Stimulated activated CD4-positive, alpha-beta T cell treated with anti-CD3 and anti-CD28 coated beads, Interleukin-1b, Interleukin-23, amount 100 ng/mL, for 24 hours (primary cell): ENCODE data around the gene SOS1.

ENCODE experiments used
- DNase-seq, 4 experiments: peaks; one replicate each; pipeline ENCODE4 v3.0.0-alpha.2; 2020; ENCODE audit warnings: low read depth in 4 of 4, low spot score in 1 of 4

SOS1 gene

DNA sequence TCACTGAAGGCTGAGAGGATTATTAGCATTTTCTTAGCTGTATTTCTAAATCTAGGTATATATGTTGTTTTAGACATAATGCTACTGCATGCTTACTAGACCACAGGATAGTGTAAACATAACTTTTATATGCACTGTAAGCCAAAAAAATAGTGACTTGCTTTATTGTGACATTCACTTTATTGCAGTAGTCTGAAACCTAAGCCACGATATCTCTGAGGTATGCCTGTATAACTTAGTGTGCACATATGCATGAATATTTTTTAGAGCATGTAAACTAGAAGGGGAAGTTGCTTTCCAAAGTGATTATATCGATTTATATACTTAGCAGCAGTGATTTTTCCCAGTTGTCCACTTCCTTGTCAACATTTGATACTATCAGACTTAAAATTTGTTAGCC lies 81.8 kb downstream of the SOS1 start:
- DNase-seq: no peak

DNA sequence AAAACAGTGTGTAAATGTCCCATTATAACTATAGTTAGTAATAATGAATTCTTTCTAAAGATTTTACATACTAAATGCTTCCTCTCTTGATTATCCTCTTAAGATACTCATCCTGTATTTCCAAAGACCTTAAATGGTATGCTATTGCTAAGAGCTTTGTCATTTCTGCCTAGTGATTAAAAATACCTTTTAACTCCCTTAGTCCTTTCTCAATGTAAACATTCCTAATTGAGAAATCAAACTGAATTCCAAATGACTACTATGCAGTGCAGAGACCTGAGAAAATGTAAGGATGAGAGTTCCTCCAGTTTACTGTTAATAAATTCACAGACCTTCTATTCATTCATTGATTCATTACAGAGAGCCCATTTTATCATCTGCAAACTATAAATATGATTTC lies 86.9 kb downstream of the SOS1 start:
- DNase-seq: no peak

DNA sequence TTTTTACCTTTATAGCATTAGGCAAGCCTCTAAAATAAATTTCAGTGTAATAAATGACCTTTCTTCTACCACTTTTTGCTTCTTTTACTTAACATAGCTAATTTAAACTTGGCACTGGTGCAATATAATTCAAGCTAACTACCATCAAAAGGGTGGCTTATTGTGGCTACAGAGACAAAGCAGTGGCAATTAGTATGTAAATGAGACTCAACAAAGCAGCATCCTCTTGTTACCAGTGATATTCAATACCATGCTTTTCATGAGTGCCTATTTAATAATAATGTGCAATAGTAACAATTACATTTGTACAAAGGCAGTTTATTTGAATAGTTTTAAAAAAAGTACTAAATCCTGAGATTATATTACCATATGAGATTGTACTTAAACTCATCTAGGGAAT lies 93.4 kb downstream of the SOS1 start:
- DNase-seq: no peak

DNA sequence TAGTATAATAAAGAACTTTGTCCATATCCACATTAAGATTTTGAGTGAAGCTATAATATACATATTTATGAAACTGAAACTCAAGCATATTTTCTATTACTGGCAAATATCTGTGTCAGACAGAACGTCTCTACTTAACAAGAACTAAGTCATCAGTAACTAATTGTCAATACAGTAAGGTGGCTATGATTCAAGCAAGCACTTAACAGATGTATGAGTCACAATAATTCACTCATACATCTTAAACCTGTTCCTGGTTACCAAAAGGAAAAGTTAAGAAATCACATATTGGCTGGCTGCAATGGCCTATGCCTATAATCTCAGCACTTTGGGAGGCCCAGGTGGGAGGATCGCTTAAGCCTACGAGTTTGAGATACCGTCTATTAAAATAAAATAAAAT lies 96.0 kb downstream of the SOS1 start:
- DNase-seq: no peak

DNA sequence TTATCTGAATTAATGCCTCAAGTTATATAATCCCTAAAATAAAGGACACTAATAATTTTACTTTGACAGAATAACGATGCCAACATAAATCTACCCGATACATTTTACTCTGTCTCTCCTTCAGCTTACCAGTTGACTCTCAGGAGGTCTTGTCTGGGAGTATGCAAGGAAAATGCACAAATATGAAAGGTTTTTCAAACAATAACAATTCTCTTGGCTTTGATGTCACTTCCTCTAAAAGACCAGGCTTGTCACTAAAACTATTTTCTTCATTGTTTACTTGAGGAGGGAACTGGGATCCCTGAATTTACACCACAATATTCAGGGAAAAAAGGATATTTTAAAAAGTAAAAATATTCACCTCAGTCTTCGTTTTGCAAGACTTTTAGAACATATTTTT lies 97.2 kb downstream of the SOS1 start:
- DNase-seq: no peak

DNA sequence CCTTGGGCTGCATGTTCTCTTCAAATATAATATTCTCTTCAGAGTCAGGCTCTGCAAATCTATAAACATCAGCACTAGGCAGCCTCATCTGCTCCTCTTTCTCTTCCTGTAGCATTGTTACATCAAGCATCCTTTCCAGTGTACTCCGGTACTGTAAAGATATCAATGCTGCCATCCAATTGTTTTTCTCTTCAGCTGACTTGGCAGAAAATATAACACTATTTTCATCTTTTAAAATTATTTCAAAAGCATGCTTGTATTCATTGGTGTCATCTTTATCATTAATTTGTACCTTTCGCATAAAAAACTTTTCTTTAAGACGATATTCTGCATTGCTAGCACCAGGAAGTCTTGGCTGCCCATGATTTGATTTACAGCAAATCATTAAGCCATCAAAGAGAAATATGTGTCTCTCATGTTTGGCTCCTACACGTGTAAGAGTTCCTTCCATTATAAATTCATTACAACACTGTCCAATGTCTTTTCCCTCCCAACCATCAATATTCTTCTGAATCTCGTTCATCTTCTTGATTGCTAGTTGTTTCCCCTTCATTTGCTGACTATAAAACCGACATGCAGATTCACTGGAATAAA lies 98.1 kb downstream of the SOS1 start:
- DNase-seq: no peak

DNA sequence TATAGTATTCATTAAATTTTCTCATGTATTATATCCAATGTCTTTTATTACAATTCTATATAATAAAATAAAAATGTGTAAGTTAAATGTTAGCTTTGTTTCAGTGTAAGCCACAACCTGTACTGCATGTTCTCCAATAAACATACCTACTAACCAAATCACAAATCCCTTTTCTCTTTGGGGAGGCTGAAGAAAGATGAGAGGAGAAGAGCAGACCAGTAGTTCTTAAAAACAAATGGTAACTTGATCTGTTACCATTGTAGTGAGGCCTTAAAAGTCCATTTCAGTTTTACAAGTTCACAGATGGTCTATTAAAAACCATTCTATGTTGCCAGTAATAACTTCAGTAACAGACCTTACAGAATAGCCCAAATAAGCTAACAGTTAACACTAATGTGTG lies 100.5 kb downstream of the SOS1 start:
- DNase-seq: no peak

DNA sequence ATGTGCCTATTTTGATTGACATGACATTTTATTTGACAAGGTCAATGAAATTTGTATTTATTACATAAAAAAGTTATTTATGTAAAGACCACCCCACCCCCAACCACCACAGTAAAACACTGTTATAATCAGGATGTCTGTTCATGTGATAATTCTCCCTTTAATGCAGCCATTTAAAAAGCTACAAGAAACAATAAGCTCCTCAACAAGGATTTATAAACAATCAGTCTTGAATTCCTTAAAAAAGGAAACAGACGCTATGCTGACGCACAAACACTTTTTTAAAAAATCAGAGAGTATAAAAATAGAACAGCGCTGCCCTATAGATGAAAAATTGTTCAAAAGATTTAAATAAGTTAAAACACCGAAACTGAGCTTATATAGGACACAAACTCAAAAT lies 102.2 kb downstream of the SOS1 start:
- DNase-seq: no peak

DNA sequence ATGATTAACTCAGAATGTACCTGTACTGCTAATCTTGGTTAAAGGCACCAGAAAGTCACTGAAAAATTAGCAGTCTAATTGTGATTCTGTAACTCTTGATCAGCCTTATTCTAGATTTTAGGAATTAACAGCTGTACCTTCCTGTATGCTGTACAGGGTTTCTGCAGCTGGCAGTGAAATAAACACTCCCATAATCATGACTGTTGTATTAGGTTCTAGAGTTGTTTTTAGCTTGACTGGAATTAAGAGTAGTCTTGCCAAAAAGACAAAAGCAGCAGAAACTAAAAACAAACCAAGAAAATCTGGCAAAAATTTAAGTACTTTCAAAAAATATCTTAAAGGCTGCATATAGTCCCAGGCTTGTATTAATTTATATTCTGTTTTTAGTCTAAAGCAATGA lies 103.5 kb downstream of the SOS1 start:
- no peak for DNase-seq

DNA sequence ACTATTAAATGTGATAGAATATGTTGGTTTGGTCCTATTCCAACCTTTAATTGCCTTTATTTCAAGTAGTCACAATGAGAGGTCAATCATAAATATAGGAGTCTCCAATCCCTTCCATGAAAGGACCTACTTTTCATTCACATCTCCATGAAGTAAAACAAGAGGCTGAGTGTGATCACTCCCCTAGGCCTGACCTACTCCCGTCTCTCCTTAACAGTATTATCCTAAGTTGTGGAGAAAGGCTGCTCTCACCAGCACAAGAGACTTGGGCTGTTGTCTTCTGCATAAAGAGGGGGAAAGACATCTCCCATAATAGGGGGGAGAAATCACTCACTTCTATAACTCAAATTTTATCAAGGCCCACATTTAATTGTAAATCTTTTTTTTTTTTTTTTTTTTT lies 105.4 kb downstream of the SOS1 start:
- DNase-seq: no peak

DNA sequence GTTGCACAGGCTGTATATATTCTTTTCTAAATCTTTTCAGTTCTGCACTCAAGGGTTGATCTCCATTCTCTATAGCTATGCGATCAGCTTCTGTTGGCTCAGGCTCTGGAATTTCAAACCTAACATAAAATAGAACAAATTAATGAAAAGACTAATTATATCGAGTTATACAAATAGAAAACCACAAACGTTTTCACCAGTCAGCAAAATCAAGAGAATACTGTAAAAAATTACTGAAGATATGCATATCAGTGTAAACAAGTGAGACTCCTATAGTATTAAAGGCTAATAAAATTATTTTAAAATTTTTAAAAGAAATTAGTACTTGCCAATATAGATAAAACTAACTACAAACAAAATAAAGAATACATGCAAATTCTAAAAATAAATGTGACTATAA lies 107.0 kb downstream of the SOS1 start:
- no peak for DNase-seq

DNA sequence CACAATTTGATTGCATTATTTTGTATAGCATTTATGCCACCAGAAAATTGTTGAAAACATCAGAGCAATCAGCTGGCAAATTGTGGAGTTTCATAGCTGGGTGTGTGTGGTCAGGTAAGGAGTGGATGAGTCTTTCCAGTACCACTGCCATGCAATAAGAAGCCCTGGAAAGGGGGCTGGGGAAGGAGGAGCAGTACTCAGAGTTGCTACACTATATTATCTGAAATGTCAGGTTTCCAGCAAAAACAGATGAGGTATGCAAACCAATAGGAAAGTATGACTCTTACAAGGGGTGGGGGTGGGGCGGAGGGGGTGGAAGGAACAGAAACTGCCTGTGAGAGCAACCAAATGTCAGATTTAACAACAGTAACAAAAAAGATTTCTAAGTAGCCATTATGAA lies 112.2 kb downstream of the SOS1 start:
- no peak for DNase-seq

DNA sequence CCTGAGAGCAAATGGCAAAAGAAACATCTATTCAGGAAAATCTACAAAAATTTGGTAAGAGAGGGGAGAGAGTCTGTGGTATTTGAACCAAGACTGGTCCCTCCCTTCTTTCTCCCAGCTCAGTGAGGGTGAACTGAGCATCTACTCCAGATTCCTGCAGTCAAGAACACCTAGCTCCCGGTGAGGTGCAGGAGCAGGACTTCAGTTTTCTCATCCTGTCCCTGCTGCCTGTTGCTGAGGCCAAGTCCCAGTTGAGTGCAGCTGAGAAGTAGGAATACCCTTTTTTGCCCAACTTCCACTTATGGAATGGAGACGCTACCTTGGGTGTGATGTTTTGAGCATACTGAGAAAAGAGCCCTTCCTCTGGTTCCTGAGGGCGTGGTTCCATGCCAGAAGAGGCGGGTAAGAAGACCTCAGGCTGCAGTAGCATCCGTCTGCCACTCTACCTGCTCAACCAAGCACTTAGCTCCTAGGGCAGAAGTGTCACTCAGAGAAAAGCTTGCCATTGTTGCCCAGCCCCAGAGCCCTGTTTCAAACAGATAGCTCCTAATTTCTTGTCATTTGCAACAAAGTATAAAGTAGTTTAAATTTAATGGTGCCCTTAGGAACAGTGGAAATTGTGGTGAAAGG lies 112.9 kb downstream of the SOS1 start:
- no peak for DNase-seq

DNA sequence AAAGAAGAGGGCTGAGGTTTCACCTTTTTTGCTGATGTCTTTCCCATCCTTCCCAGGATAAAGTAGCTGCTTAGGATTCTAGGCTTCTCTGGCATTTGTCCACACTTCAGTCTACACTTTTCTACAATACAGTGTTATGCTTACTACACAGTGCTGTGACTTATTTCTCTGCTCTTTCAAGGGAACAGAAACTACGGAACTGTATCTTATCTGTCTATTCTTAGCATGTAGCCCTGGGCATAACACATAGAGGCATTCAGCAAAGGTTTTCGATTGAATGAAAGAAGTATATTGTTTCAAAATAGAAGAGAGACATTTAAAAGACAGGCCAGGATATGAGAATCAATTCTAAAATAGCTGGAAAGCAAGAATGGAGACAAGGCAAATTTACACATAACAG lies 120.3 kb downstream of the SOS1 start:
- no peak for DNase-seq

DNA sequence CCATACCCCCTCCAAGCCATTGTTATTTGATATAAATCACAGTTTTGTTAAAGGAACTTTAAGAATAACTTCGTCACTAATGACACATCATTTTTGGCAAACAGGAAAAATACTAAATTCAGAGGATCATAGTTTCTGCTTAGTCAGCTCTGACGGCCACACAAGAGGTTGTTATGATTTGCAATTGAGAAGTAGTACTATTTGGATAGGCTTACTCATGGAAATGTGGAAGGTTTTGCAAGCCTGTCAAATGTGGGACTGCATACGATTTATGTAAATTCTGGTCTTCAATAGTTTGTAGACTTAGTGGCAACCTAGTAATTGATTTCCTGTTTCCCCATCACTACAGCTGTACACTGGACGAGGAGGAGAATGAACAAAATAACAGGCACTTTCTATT lies 123.1 kb downstream of the SOS1 start:
- DNase-seq: no peak

DNA sequence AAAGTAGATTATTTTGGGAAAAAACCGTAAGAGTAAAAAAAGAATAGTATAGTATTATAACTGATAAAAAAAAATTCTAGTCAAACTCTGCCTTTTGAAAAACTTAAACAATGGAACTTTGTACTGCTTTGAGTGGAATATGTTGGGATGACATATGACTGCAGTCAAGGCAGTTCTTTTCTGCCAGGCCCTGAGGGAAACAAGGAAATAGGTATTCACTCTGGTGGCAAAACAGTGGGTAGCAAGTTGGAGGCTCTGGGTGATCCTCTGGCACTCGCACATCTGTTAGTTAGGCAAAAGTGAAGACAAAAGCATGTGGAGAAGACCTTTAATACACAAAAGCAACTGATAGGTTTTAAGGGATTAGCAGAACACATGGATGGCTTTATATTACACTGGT lies 129.0 kb downstream of the SOS1 start:
- DNase-seq: no peak

DNA sequence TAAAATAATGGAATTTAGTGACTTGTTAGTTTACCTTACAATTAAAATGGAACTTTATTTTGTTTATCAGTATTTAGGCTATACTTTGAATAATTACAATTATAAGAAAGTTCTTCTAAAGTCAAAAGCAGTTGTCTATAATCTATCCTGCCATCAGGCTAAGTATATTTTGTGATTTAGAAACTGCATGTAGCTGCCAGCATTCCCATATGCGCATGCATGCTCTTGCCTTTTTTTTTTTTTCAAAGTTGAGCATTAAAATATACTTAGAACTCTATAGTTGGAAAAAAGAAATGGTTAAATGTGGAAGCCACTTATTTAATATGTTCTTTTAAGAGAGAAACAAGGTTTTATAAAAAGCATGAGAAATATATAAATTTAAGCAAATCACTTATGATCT lies 132.1 kb downstream of the SOS1 start:
- DNase-seq: no peak

DNA sequence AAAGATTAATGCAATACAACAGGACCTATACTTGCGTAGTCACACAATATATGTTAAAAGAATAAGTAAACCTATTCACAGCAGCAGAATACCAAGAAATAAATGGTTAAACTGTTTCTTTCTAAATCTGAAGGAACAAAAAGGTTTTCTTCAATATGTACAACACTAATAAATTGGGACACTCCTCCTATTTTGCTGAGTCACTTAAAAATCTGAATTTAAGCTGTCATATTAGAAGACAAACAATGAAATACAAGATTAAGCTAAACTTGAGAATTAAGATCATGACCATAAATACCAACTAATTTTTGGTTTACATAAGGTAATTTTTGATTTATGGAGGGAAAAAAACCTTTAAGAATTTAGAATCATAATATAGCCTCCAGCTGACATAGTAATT lies 138.4 kb downstream of the SOS1 start:
- DNase-seq: no peak

DNA sequence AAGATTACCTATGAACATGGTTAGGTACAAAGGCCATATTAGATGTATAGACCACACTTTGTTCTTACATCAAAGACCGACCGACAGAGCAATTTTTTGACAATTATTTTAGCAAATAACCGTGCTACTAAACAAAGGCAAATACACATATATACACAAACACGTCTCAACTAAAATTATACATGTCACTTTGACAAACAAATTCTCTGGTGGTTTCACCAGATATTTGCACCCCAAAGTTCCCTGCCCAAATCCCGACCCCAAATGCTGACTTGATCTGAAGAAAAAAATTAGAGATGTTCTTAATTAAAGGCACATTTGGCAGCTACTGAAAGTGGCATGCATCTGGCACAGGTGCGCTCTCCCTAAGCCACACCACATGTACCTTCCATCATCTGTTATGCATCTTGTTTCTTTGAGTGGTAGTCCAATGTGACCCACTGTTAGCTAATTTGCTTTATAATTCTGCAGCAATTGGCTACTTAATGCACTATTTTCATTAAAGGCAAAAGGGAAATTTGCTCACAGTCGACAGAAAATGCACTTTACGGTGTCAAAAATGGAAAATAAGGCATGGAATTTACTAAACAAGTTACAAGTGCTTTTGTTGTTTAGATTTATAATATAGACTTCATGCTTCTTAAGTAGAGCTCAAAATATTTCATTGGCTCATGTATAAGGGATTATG lies 139.0 kb downstream of the SOS1 start:
- DNase-seq: no peak

DNA sequence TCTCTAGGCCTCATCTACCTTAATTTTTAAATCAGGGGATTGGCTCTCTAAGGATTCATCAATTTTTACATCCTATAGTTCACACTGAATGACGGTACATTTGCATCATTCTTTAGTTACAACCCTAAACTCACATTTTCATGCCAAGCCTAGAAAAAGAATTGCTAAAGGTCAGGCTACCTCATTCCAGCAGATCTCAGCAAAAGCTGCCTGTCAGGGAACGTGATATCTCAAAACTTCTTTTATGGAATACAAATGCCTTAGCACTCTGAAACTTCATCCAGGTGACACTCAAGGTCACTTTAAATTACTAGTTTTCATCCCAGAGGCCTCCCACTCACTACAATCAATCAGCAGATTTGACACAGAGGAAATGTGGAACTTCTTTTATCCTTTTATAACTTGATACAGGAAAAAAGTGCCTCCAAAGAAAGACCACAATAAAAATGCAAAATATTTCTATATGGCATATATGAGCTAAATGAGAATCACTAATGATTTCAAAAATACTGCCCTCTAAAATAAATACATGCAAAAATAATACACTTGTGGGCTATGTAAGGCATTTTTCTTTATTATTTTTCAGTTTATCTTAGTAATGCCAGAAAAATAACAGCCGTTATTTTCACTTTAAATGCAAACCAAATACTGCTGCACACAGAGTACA lies 139.7 kb downstream of the SOS1 start:
- DNase-seq: no peak

DNA sequence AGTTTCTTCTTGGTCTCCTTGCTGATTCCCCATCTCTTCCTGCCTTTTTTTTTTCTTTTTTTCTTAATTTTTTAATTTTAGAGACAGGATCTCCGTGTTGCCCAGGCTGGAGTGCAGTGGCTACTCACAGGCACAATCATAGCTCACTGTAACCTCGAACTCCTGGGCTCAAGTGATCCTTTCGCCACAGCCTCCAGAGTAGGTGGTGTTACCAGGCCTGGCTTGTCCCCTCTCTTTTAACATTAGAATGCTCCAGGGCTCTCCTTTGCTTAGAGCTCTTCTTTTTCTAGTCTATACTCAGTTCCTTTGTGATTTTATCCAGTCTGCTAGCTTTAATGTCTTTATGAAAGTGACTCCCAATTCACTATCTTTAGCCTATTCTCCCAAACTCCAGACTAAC lies 141.9 kb downstream of the SOS1 start:
- no peak for DNase-seq

DNA sequence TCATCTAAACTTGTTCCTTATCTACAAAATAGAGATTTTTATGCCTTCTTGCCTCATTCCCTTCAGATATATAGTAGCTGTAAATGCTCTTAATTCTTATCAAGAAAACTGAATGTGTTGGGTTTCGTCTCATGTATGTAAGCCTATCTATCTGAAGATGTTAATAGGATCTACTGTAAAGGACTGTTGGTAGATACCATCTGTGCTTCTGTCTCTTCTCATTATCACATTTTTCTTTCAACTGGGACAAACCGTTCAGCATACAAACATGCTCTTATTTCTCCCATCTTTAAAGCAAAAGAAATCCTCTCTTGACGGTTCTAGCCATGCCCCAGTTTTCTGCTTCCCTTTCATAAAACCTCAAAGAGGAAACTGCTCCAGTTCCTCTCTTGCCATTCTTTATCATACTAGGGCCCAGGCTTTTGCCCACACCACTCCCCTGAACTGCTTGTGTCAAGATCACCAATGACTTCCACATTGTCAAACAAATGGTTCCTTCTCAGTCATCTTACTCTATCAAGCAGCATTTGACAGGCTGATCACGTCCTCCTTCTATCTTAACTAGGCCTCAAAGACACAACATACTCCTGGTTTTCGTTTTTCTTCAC lies 142.5 kb downstream of the SOS1 start:
- DNase-seq: no peak
